CD4-positive, alpha-beta T cell (primary cell): ENCODE data around the gene ARID1B. TPM values are rescaled to one million over a fixed set of nuclear protein-coding genes. Genes with fewer than 3 reads are reported as not detected.

Source experiments
- ATAC-seq: fragments of 200-7000 bp; cut with Tn5 transposase; one replicate; pipeline ENCODE4 v1.10.0; 2022; ENCODE audit warnings: mild to moderate bottlenecking; ENCODE audit not compliant: poor library complexity
- CTCF ChIA-PET: fragments of 350-600 bp; sonication (Branson Sonifier 250); formaldehyde crosslinking; loops from one replicate; lab custom pipeline; 2021; ENCODE audit warnings: antibody characterized with exemption, inconsistent platforms; lab: Charles Lee
- POLR2A ChIA-PET: fragments of 350-600 bp; sonication (Branson Sonifier 250); formaldehyde crosslinking; loops from one replicate; lab custom pipeline; 2021; ENCODE audit warnings: antibody characterized with exemption, inconsistent platforms; lab: Charles Lee
- DNase-seq, 14 experiments: peaks; one replicate each; pipeline ENCODE4 v3.0.0-alpha.2; 2013 to 2020; ENCODE audit warnings: mixed read lengths in 2 of 14
- H3K27ac ChIP-seq, 2 donors: one replicate each; pipeline versions ENCODE4 v1.5.1 to v1.7.0; 2013; ENCODE audit warnings: low read length in 2 of 2, low read depth in 1 of 2, mild to moderate bottlenecking in 1 of 2
- H3K27me3 ChIP-seq, 2 experiments: 1 replicate in 1 of 2; 2 replicates in 1 of 2; pipeline versions ENCODE4 v1.6.1 to v1.7.0; 2013; ENCODE audit warnings: low read length in 2 of 2, control low read depth in 1 of 2, mild to moderate bottlenecking in 1 of 2, moderate library complexity in 1 of 2; ENCODE audit not compliant: insufficient read depth in 2 of 2, control insufficient read depth in 1 of 2
- H3K36me3 ChIP-seq: one replicate; pipeline ENCODE4 v1.6.1; 2013; ENCODE audit warnings: low read length, control low read depth; ENCODE audit not compliant: insufficient read depth
- H3K4me1 ChIP-seq: one replicate; pipeline ENCODE4 v1.6.1; 2013; ENCODE audit warnings: low read length, control low read depth; ENCODE audit not compliant: insufficient read depth
- H3K4me3 ChIP-seq: one replicate; pipeline ENCODE4 v1.5.1; 2013; ENCODE audit warnings: mild to moderate bottlenecking, low read length, moderate library complexity
- H3K9me3 ChIP-seq, 2 experiments: 1 replicate in 1 of 2; 2 replicates in 1 of 2; pipeline versions ENCODE4 v1.6.1 to v1.7.0; 2013; ENCODE audit warnings: low read length in 2 of 2, mild to moderate bottlenecking in 2 of 2, control low read depth in 1 of 2, moderate library complexity in 1 of 2; ENCODE audit not compliant: control insufficient read depth in 1 of 2, insufficient read depth in 1 of 2
- H3K27ac Mint-ChIP-seq: one replicate; pipeline ENCODE4 v1.8.0; 2020; ENCODE audit warnings: mixed read lengths
- H3K27me3 Mint-ChIP-seq: one replicate; pipeline ENCODE4 v1.8.0; 2021; ENCODE audit warnings: mixed read lengths
- H3K36me3 Mint-ChIP-seq: one replicate; pipeline ENCODE4 v1.8.0; 2021; ENCODE audit warnings: low read depth, mixed read lengths
- H3K4me1 Mint-ChIP-seq: one replicate; pipeline ENCODE4 v1.8.0; 2021; ENCODE audit warnings: low read depth, mixed read lengths
- H3K4me3 Mint-ChIP-seq: one replicate; pipeline ENCODE4 v1.8.0; 2020; ENCODE audit warnings: mild to moderate bottlenecking, mixed read lengths
- H3K9me3 Mint-ChIP-seq: one replicate; pipeline ENCODE4 v1.8.0; 2020; ENCODE audit warnings: mixed read lengths
- intact Hi-C, 2 experiments: fragments of 100-400 bp; cut with DNase I in 1 of 2; cut with micrococcal nuclease in 1 of 2; formaldehyde crosslinking; loops; one replicate each; pipeline versions ENCODE4 v1.15.1 to v1.9.0; 2023 to 2025; cut with DNase I, micrococcal nuclease
- total RNA-seq, 174 experiments: library from RNA in 2 of 174; stranded (reverse) in 2 of 174; gene quantifications; one replicate each; pipeline ENCODE4 v1.2.3 and lab custom pipeline; 2021 to 2026
- TF ChIP-seq, protein P1 (sequence below): fragments of 200-600 bp; IDR thresholded peaks from one replicate; pipeline ENCODE4 v1.8.0; 2022; ENCODE audit warnings: antibody characterized with exemption, mild to moderate bottlenecking

Gene ARID1B
- total RNA-seq, 2 experiments from 2014 or later = 120 to 125 TPM

DNA sequence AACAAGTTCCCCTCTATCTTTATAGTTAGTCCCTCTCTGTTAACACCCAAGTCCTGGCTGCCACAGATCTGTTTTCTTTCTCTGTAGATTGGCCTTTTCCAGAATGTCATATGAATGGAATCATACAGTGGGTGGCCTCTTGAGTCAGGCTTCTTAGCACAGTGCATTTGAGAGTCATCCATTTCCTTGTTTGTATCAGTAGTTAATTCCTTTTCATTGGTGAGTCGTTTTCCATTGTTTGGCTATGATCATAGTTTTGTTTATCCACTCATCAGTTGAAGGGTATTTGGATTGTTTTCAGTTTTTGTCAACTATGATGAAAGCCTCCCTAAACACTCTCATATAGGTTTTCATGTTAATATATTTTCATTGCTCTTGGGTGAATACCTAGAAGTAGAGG lies 248.3 kb downstream of the ARID1B start:
- peaks cover 16% of the 10 kb centered on the region for H3K36me3 Mint-ChIP-seq
- TF ChIP-seq, protein P1, sequence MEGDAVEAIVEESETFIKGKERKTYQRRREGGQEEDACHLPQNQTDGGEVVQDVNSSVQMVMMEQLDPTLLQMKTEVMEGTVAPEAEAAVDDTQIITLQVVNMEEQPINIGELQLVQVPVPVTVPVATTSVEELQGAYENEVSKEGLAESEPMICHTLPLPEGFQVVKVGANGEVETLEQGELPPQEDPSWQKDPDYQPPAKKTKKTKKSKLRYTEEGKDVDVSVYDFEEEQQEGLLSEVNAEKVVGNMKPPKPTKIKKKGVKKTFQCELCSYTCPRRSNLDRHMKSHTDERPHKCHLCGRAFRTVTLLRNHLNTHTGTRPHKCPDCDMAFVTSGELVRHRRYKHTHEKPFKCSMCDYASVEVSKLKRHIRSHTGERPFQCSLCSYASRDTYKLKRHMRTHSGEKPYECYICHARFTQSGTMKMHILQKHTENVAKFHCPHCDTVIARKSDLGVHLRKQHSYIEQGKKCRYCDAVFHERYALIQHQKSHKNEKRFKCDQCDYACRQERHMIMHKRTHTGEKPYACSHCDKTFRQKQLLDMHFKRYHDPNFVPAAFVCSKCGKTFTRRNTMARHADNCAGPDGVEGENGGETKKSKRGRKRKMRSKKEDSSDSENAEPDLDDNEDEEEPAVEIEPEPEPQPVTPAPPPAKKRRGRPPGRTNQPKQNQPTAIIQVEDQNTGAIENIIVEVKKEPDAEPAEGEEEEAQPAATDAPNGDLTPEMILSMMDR = no peak
- intact Hi-C loops = loop anchor here in 1 of 2 experiments (10.0 kb wide), 1 partner anchor 959 kb away; the partner anchor contains the start of gene SYNJ2
- no peaks in the 10 kb centered on the region for H3K36me3 ChIP-seq
- H3K27ac Mint-ChIP-seq = peak overlapping the region; percentile 21
- peaks cover 64% of the 10 kb centered on the region for H3K4me1 Mint-ChIP-seq
- no peaks in the 10 kb centered on the region for H3K27me3 ChIP-seq
- CTCF ChIA-PET = no interaction called here
- ATAC-seq (no peak), DNase-seq (no peak)
- H3K27me3 Mint-ChIP-seq = no peaks in the 10 kb centered on the region
- no peaks in the 10 kb centered on the region for H3K9me3 Mint-ChIP-seq
- POLR2A ChIA-PET = no interaction called here
- no peaks in the 10 kb centered on the region for H3K9me3 ChIP-seq
- no peak overlapping the region for H3K27ac ChIP-seq
- H3K4me1 ChIP-seq = peaks cover 8% of the 10 kb centered on the region
- H3K4me3 ChIP-seq = no peak overlapping the region
- no peak overlapping the region for H3K4me3 Mint-ChIP-seq

DNA sequence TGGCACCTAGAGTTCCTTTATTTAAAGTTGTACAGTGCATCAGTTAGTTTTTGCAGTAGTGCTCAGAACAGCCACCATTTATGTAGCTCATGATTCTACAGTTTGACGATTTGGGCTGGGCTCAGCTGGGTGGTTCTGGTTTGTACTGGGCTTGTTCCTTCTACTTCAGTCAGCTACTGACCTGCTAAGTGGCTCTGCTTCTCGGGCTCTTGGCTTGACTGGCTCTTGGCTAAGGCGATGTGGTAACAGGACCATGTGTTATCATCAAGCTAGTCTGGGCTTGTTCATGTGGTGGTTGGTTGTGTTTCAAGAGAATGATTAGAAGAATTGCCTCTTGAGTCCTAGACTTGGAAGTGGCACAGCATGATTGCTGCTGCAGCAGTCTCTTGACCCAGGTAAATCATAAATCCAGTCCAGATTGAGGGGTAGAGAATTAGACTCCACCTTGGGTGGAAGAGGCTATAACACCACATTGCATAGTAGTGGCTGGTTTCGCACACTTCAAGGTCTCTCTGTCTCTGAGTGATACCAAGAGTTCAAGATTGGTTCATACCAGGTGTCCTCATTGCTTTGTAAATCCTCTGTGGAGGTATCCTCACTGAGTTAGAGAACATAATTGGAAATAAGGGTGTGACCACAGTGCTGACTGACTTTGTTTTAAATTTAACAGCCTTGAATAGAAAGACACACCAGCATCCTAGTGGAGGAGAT lies 253.0 kb downstream of the ARID1B start:
- no peaks in the 10 kb centered on the region for H3K36me3 Mint-ChIP-seq
- DNase-seq (no peak), ATAC-seq (no peak)
- Histone ChIP-seq H3K4me1 (peaks cover 2% of the 10 kb centered on the region), H3K36me3 (no peaks in the 10 kb centered on the region), H3K27me3 (no peaks in the 10 kb centered on the region), H3K27ac (no peak overlapping the region), H3K9me3 (no peaks in the 10 kb centered on the region), H3K4me3 (no peak overlapping the region)
- CTCF ChIA-PET = no interaction called here
- H3K27ac Mint-ChIP-seq = no peak overlapping the region
- no peaks in the 10 kb centered on the region for H3K27me3 Mint-ChIP-seq
- peaks cover 61% of the 10 kb centered on the region for H3K4me1 Mint-ChIP-seq
- intact Hi-C loops = loop anchor here (5.0 to 10.0 kb wide), 3 partner anchors 42 to 955 kb away; partner anchors contain the start of gene SYNJ2 (in 1 of the 2)
- H3K9me3 Mint-ChIP-seq = no peaks in the 10 kb centered on the region
- TF ChIP-seq, protein P1 = no peak
- POLR2A ChIA-PET = no interaction called here
- no peak overlapping the region for H3K4me3 Mint-ChIP-seq

DNA sequence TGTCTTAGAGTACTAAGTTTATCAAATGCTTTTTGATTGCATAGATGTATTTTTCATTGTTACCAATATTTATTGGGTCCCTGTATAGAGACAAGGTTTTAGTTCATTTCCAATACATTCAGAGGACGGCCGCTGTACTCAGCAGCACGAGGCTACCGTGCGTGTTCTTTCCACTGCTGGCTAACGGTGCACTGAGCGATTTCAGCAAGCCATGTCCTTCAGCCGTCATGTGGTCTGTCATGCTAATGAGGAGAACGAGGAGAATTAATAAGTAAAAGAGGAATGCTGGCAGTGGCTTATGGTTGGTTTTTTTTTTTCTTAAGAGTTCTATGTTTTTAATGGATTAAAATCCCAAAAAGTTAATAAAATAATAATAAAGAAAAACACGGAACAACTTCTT lies 253.6 kb downstream of the ARID1B start:
- Histone ChIP-seq H3K36me3 (no peaks in the 10 kb centered on the region), H3K4me1 (peaks cover 2% of the 10 kb centered on the region), H3K27ac (no peak overlapping the region), H3K27me3 (no peaks in the 10 kb centered on the region), H3K4me3 (no peak overlapping the region), H3K9me3 (no peaks in the 10 kb centered on the region)
- DNase-seq (no peak), ATAC-seq (no peak)
- Mint-ChIP-seq H3K4me1 (peaks cover 55% of the 10 kb centered on the region), H3K27me3 (no peaks in the 10 kb centered on the region), H3K27ac (no peak overlapping the region), H3K36me3 (no peaks in the 10 kb centered on the region), H3K9me3 (no peaks in the 10 kb centered on the region), H3K4me3 (no peak overlapping the region)
- CTCF ChIA-PET = no interaction called here
- POLR2A ChIA-PET = no interaction called here
- TF ChIP-seq, protein P1 = no peak
- intact Hi-C loops = loop anchor here (5.0 kb wide), 2 partner anchors 42 to 152 kb away; no protein-coding TSS in a partner anchor
